Right lobe of liver (tissue), 4 donors: Measurements from ENCODE around the gene TLCD4.

Source experiments
- CTCF ChIP-seq, 4 donors: fragments of 200-600 bp in 3 of 4; fragments of 450-650 bp in 1 of 4; IDR thresholded peaks; one replicate each; pipeline versions ENCODE4 v1.5.1 to v1.8.0; 2016 to 2022; ENCODE audit warnings: antibody characterized with exemption in 4 of 4, mild to moderate bottlenecking in 2 of 4
- POLR2A ChIP-seq: fragments of 450-650 bp; IDR thresholded peaks from one replicate; pipeline ENCODE4 v1.6.1; 2017; ENCODE audit warnings: antibody characterized with exemption, mild to moderate bottlenecking
- donor health status: DM: no; HTN: no; CAD: no.
- donor health status: DM: no; HTN: no; CAD: no.
- donor health status: DM: no; HTN: yes; CAD: no.

- no peak for TF ChIP-seq CTCF (IDR thresholded peaks at IDR 0.05)
- no peak for TF ChIP-seq POLR2A
These were observed 41.1 kb upstream of the TLCD4 start for GRCh38 chr1:95076034-95076433.
